Psoas muscle (tissue), 8 donors: ENCODE data around the gene TMEM222. TPM values are rescaled to one million over a fixed set of nuclear protein-coding genes. Genes with fewer than 3 reads are reported as not detected.

Experiments
- ATAC-seq, 4 donors: fragments of 200-7000 bp; cut with Tn5 transposase; one replicate each; pipeline ENCODE4 v1.9.1; 2020; ENCODE audit warnings: moderate library complexity in 3 of 4, mild to moderate bottlenecking in 2 of 4
- DNase-seq, 2 donors: peaks; one replicate each; pipeline ENCODE4 v3.0.0-alpha.2; 2020
- H3K27ac ChIP-seq: fragments of 200-600 bp; one replicate; pipeline ENCODE4 v1.8.0; 2022
- H3K27me3 ChIP-seq, 3 donors: fragments of 200-600 bp in 1 of 3; one replicate each; pipeline versions ENCODE4 v1.6.1 to v1.8.0; 2013 to 2022; ENCODE audit warnings: low read length in 2 of 3, mild to moderate bottlenecking in 2 of 3, moderate library complexity in 1 of 3; ENCODE audit not compliant: insufficient read depth in 3 of 3
- H3K36me3 ChIP-seq, 2 donors: fragments of 200-600 bp in 1 of 2; one replicate each; pipeline versions ENCODE4 v1.6.1 to v1.8.0; 2013 to 2022; ENCODE audit warnings: low read depth in 1 of 2, mild to moderate bottlenecking in 1 of 2, moderate library complexity in 1 of 2; ENCODE audit not compliant: insufficient read depth in 1 of 2
- H3K4me1 ChIP-seq: fragments of 200-600 bp; one replicate; pipeline ENCODE4 v1.8.0; 2022
- H3K4me3 ChIP-seq: fragments of 200-600 bp; one replicate; pipeline ENCODE4 v1.8.0; 2022; ENCODE audit warnings: mild to moderate bottlenecking
- H3K9me3 ChIP-seq: fragments of 200-600 bp; one replicate; pipeline ENCODE4 v1.8.0; 2022
- CTCF ChIP-seq: fragments of 200-600 bp; IDR thresholded peaks from one replicate; pipeline ENCODE4 v1.8.0; 2022; ENCODE audit warnings: antibody characterized with exemption
- WGBS, 3 donors: extraction: QIAGEN DNeasy Blood & Tissue Kit; methylation state at CpG; one replicate each; pipeline versions ENCODE4 v1.1.6 to v1.1.7; 2013; 5-methylcytosine and 5-hydroxymethylcytosine counted together
- intact Hi-C, 2 donors: fragments of 100-400 bp; cut with DNase I; formaldehyde crosslinking; loops; one replicate each; pipeline versions ENCODE4 v1.11.0 to v1.14.2; 2022
- polyA plus RNA-seq, 3 donors: library from polyadenylated mRNA; stranded (reverse); fragments of 200-250 nt; gene quantifications; one replicate each; pipeline ENCODE4 v1.2.3, GENCODE V29; 2013
- total RNA-seq, 4 donors: library from RNA; stranded (reverse); fragmentation: NEBNext Ultra II Directional in 2 of 4; extraction: Animal tissue kit (Norgen Biotek cat#: 25700) in 2 of 4; gene quantifications; one replicate each; pipeline versions ENCODE4 v1.2.1 to v1.2.4, GENCODE V29; 2021 to 2023
- donor health status: healthy with polysubstance abuse.
- donor health status: DM: no; HTN: no; CAD: no; lungs with moderate emphysema.
- donor health status: Bipolar disorder and iron deficiency.
- donor health status: healthy.
- donor health status: DM: yes; HTN: yes; CAD: no.
- donor health status: DM: no; HTN: no; CAD: no.
- donor health status: DM: no; HTN: no; CAD: no.
- donor health status: DM: yes; HTN: yes; CAD: no.

TMEM222 gene
- total and polyA plus RNA-seq, 7 donors, result 20.7 to 50.2 (median 30.8) TPM

- intact Hi-C loops, result no loop called here
- TF ChIP-seq CTCF, result no peak
- DNase-seq, result no peak
- no peak overlapping the region for H3K27ac ChIP-seq
- H3K9me3 ChIP-seq, result no peaks in the 10 kb centered on the region
- no peak overlapping the region for H3K4me3 ChIP-seq
- 89 to 91% (median 91%) methylated on average over 15 of the region's 15 CpGs for WGBS, 3 donors
- H3K4me1 ChIP-seq, result peaks cover 22% of the 10 kb centered on the region
- H3K36me3 ChIP-seq, result peaks cover 0 to 73% of the 10 kb centered on the region in 2 donors
- H3K27me3 ChIP-seq, result no peaks in the 10 kb centered on the region
- no peak for ATAC-seq
Measured at GRCh38 chr1:27303509-27303908, 18.5 kb upstream of the TMEM222 start.

GRCh38 chr1:27306071-27306470 is 15.9 kb upstream of the TMEM222 start:
- DNase-seq, result no peak
- Histone ChIP-seq H3K9me3 (no peaks in the 10 kb centered on the region), H3K4me1 (no peaks in the 10 kb centered on the region), H3K27ac (no peak overlapping the region), H3K36me3 (peaks cover 0 to 64% of the 10 kb centered on the region in 2 donors), H3K27me3 (no peaks in the 10 kb centered on the region), H3K4me3 (no peak overlapping the region)
- 85 to 87% (median 87%) methylated on average over 10 to 11 of the region's 11 CpGs for WGBS, 3 donors
- intact Hi-C loops, result no loop called here
- no peak for TF ChIP-seq CTCF
- ATAC-seq, result no peak

- intact Hi-C loops, result no loop called here
- WGBS, 3 donors, result 78 to 85% (median 79%) methylated on average over 10 to 11 of the region's 11 CpGs
- ATAC-seq, result no peak
Measured at GRCh38 chr1:27306892-27307761, 14.8 kb upstream of the TMEM222 start.

GRCh38 chr1:27307874-27308598 is 13.9 kb upstream of the TMEM222 start:
- WGBS, 3 donors, result 72 to 84% (median 74%) methylated on average over 5 to 6 of the region's 6 CpGs
- intact Hi-C loops, result no loop called here
- TF ChIP-seq CTCF, result no peak
- H3K4me1 ChIP-seq, result no peaks in the 10 kb centered on the region
- H3K27me3 ChIP-seq, result no peaks in the 10 kb centered on the region
- ATAC-seq (no peak), DNase-seq (no peak)
- no peak overlapping the region for H3K4me3 ChIP-seq
- H3K27ac ChIP-seq, result no peak overlapping the region
- H3K36me3 ChIP-seq, result peaks cover 0 to 47% of the 10 kb centered on the region in 2 donors
- H3K9me3 ChIP-seq, result no peaks in the 10 kb centered on the region

More at GRCh38 chr1:27306892-27307761, 14.8 kb upstream of the TMEM222 start:
- peaks cover 0 to 56% of the 10 kb centered on the region in 2 donors for H3K36me3 ChIP-seq
- no peaks in the 10 kb centered on the region for H3K9me3 ChIP-seq
- TF ChIP-seq CTCF, result no peak
- H3K27me3 ChIP-seq, result no peaks in the 10 kb centered on the region
- H3K4me3 ChIP-seq, result no peak overlapping the region
- H3K27ac ChIP-seq, result no peak overlapping the region
- DNase-seq, result no peak
- no peaks in the 10 kb centered on the region for H3K4me1 ChIP-seq
